ENCODE measurements around the gene TMPRSS5.

TMPRSS5 gene

DNA sequence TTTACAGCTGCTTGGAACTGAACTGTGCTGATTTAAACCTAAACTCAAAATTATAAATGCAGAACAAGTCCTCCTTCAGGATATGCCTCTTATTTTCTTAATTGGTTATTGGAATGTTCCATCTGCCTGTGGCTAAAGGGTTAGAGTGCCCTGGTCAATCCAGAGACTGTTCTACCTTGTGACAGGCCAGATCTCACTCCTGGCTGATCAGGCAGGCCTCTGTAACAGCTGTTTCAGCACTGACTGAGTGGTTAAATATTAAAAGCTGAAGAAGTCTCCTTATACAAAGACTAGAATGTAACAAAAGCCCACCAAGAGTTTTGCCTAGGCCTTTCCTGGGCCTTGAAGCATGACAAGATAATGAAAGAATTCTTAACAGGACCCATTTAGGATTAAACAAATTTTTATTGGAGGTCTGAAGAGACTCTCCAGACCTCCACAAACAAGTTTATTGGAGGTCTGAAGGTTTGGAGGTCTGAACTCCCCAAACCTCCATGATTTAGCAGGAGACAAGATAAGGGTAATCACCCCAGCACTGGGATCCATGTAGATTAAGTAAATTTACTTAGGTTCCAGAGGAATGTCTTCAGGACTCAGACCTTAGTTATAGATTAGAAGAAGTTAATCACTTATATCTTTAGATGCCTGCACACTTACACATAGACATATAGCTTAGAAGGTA, 35.8 kb downstream of the TMPRSS5 start:
- DNase-seq (ENCODE audit: low read depth in 1 of 2, low spot score in 1 of 2), result no peak

DNA sequence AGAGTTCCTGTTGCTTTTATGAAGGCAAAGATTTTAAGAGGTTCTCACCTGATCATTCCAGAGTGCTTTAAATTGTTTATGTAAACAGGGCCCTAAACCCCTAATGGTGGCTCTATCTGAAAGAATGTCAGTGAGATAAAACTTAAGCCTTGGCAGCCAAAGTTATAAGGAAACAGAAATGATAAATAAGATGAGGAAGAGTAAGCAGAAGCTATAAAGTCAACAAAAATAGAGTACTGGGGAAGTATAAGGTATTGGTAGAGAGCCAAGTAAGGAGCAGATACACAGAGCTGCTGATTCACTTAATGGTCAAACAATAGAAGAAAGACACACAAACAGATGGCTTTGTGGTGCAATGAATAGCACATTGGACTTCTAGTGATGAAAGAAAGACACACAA, 37.9 kb downstream of the TMPRSS5 start:
- no peak for DNase-seq (ENCODE audit: low read depth in 1 of 2, low spot score in 1 of 2)

DNA sequence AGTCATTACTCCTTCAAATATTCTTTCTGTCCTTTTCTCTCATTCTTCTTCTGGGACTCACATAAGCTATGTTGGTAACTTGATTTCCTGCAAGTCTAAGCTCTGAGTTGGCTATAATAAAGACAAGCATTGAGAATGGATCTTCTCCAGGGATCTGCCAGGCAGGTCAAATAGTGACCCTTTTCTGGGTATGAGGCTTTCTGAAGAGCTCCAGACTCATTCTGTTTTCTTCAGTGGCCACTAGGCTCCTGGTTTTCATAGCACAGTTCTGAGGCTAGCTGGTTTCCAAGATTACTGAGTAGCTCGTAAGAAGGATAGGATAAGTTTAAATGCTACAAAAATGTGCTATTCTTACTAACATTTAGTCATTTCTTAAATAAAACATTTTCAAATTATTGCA, 38.3 kb downstream of the TMPRSS5 start:
- no peak for DNase-seq (ENCODE audit: low read depth in 1 of 2, low spot score in 1 of 2)

DNA sequence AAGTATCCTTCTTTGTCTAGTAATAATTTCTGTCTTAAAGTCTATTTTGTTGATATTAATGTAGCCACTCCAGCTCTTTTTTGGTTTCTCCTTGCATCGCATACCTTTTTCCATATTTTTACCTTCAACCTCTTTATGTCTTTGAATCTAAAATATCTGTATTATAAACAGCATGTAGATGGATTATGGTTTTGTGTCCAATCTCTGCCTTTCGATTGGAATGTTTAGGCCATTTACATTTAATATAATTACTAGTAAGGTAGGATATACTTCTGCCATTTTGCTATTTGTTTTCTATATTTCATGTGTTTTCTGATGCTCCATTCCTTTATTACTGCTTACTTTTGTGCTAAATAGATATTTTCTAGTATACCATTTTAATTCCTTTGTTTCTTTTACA, 39.5 kb downstream of the TMPRSS5 start:
- DNase-seq (ENCODE audit: low read depth in 1 of 2, low spot score in 1 of 2), result no peak

DNA sequence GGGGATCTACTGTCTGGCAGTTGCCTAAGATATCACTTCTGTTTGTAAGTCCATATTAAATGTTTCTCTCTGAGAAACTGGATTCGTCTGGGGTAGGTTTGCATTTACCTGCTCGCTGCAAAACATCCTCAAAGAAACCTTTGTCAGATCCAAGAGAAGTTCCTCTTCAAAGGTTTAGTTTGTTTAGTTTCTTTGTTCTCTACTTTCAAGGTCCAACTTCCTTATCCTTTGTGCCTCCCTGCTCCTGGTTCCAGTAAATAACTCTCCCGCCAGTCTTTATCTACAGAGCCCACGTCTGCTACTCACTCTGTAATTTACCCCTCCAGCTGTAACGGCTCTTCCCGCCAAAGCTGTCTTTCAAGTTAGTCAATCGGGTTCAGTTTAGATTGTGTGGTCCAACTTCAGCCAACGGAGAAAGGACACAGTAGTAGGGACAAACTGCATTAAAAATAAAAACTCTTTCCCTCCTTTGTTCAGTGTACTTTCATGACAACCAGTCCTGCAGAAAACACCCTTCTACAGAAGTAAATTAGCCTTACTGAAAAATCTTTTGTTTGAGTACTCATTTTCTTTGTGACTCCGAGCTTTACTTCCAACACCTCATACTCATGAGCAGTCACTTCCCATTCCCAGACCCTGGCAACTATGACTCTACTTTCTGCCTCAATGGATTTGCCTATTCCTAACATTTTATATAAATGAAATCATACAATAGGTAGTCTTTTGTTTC, 41.0 kb downstream of the TMPRSS5 start:
- no peak for DNase-seq (ENCODE audit: low read depth in 1 of 2, low spot score in 1 of 2)

DNA sequence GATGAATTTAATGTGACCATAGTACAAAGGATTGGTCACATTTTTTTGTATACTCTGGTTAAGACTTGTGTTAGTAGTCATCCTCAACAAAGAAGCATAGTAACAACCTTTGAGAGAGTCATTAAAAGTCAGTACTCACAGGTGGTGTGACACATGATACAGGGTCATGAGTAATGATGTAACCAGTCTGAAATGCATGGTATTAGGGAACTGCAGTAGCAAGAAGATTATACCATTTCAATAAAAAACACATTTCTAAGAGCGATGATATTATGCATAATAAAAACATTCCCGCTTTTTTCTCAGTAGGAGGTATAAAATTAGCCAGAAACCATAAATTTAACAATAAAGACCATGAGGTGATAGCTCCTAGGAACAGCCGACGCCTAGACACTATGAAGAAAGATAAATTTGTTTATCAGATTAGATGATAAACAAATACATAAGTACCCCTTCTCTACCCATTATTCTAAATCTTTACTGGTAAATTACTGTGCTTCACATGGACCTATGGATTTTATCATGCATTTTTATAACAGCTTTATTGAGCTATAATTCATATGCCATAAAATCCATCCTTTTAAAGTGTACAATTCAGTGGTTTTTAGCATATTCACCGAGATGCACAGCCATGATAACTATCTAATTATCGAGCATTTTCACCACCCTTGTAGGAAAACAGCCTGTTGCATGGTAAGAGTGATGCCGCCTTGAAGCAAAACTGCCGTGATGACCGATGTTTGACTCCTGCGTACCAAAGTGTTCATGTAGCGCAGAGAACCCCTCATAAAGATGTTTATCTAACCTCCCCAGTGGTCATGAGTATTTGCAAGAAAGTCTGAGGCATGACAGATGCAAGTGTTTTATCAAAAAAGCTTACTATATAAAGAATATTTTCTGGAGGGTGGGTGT, 41.8 kb downstream of the TMPRSS5 start:
- DNase-seq (ENCODE audit: low read depth in 1 of 2, low spot score in 1 of 2), result no peak

DNA sequence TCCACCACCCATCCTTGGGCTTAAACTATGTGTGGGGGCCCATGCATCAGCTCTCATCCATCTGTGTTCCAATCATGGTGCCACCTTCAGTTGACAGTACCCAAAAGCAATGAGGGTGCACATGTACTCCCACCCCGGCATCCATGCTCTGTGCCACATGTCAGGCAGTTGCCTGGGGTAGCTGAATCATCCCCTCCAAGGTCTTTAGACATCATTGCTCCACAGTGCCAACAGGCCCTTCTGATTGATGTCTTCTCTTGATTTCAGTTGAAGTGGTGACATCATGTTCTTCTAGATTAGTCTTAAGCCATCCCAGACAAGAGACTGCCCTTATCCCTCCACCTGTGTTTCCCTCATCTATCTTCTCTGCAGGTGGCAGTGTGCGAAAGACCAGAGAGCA, 42.5 kb downstream of the TMPRSS5 start:
- DNase-seq (ENCODE audit: low read depth in 1 of 2, low spot score in 1 of 2), result no peak

DNA sequence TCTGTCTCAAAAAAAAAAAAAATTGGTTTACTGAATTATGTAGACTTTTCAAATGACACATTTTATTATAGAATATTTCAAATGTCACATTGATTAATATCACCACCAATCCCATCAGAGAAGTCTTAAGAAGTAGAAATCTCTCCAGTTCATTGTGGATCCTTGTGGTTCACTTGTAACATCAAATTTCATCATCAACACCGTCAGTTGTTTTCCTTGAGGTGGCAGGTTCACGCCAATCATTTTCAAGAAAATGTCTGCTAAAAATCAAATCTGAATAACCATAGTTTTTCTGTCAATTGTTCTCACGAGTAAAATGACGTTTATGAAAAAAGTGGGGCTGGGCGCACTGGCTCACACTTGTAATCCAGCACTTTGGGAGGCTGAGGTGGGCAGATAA, 50.3 kb downstream of the TMPRSS5 start:
- no peak for DNase-seq (ENCODE audit: low read depth in 1 of 2, low spot score in 1 of 2)

DNA sequence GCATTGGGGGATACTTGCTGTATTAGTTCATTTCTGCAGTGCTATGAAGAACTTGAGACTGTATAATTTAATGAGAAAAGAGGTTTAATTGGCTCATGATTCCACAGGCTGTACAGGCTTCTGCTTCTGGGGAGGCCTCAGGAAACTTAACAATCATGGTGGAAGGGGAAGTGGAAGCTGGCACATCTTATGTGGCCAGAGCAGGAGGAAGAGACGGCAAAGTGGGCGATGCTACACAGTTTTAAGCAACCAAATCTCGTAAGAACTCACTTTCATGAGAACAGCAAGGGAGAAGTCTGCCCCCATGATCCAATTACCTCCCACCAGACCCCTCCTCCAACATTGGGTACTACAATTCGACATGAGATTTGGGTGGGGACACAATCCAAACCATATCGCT, 55.1 kb downstream of the TMPRSS5 start:
- no peak for DNase-seq (ENCODE audit: low read depth in 1 of 2, low spot score in 1 of 2)

DNA sequence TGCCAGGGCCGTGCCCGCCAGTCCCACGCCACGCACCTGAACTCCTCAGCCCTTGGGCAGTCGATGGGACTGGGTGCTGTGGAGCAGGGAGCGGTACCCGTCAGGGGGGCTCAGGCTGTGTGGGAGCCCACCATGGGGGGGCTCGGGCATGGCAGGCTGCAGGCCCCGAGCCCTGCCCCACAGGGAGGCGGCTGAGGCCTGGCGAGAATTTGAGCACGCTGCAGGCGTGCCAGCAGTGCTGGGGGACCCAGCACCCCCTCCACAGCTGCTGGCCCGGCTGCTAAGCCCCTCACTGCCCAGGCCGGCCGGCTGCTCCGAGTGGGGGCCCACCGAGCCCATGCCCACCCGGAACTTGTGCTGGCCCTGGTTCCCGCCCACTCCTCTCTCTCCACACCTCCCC, 56.8 kb downstream of the TMPRSS5 start:
- DNase-seq (ENCODE audit: low read depth in 1 of 2, low spot score in 1 of 2), result no peak

DNA sequence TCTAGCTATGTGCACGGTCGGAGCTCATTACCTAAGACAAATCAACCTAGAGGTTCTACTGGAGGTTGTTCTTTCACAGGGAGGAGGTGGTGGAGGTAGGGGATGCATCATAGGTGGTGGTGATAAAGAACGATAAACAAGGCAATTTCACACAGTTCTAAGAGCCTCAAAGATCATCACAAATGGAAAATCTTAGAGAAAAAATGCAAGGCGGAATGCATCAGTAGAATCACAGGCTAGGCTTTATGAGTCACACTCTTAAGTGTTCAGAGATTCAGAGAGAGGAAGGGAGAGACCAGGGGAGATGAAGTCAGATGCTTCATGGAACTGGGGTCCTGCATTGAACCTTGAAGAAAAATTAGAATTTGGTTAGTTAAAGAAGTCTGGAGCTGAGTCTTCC, 58.3 kb downstream of the TMPRSS5 start:
- DNase-seq (ENCODE audit: low read depth in 1 of 2, low spot score in 1 of 2), result no peak

DNA sequence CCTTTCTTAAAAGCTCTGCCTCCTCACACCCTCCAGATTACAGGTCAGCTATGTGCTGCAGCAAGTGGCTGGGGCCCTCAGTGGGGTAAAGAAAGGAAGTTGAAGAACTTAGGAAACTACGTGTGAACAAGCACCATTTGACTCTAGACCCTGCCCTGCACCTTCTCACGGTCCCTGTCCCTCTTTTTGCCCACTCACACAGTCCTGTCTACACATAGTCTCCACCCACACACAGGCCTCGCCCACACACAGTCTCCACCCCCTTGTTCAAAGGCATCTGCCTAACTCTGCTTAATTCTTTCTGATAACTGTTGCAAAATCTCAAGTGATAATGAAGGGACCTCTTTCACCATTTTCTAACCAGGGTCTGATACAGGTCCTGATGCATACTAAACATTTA, 59.0 kb downstream of the TMPRSS5 start:
- no peak for DNase-seq (ENCODE audit: low read depth in 1 of 2, low spot score in 1 of 2)

DNA sequence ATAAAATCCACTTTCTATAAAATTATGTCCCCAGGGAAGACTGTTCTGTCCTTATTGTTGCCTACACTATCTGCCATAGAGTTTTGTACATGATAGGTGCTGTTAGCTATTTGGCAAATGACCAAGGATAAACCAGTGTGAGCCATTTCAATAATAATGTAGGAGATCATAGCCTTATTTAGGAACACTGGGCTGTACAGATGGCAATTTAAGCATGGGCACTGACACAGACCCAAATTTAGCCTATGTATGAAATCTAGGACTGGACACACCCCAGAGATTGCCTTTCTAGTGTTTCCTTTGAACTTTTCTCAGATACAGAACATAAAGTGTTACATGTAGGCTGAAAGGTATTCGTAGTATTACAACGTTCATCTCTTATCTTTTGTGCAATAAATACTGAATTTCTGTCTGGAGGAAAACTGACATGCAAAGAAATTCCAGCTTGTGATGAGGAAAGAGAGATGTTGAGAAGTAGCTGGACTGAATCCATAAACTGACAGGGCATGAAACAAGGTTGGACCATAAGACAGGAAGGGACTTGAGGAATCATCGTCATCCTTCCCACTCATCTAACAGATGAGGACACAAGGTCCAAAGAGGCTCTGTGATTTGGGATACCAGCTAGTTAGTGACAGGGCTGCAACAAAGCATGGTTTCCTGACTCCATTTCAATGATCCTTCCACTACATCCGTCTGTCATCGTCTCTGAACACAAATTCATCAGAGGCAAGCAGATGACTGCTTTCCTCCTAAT, 60.3 kb downstream of the TMPRSS5 start:
- DNase-seq (ENCODE audit: low read depth in 1 of 2, low spot score in 1 of 2), result no peak

DNA sequence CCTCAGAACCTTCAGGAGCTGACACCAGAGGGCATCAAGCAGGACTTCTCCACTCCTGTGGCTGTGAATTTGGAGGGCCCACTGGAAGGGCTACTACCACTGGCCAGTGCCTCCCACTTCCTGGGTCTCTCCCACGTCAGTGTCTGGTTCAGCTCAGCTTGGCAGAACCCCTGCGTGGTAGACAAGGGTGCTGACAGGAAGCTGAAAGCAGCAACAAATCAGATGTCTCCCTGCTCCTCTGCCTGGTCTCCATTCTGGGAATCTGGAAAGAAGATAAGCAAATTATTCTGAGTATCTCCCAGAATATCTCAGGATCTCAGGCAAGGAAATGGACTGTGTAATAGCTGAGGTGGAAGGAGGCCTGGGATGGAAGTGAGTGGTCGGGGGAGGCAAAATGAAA, 61.5 kb downstream of the TMPRSS5 start:
- no peak for DNase-seq (ENCODE audit: low read depth in 1 of 2, low spot score in 1 of 2)

DNA sequence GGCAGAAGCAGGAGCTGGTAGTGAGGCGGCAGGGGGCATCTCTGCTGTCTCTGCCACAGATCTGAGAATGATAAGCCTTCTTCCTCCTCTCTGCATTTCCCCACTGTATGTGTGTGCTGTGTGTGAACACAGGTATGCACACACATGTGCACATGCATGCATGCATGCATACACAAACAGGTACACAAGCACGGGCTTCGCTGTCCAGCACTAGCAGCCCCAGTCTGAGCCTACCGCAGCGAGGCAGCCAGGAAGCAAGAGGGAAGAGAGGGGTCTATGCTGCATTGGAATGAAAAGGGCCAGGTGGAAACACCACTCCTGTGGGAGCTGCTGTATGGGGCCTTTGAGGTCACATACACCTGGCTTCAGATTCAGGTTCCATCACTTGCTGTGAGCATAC, 62.4 kb downstream of the TMPRSS5 start:
- DNase-seq (ENCODE audit: low read depth in 1 of 2, low spot score in 1 of 2), result no peak

DNA sequence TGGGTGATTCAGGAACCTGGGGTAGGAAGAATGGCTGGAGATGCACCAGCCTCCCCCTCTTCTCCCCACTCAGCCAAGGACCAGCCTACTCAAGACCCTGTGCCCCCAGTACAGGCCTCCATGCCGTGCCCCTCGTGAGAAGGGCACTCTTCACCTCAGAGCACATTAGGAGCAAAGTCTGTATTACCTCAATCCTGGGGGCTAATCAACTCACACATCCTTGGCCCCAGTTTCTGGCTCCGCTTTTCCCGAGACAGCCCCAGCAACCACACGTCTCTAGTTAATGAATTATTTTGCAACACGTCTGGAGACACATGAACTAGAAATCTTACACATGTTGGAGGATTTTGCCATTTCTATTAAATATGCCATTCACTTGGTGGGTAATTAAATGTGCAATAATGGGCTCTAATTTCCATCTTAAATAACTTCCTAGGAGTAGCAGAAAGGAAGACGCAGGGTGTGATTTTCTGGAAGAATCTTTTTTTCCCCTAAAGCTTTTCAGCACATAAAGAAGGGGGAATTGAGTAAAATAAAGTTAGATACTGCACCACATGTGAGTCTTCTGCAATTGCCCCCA, 63.0 kb downstream of the TMPRSS5 start:
- no peak for DNase-seq (ENCODE audit: low read depth in 1 of 2, low spot score in 1 of 2)

DNA sequence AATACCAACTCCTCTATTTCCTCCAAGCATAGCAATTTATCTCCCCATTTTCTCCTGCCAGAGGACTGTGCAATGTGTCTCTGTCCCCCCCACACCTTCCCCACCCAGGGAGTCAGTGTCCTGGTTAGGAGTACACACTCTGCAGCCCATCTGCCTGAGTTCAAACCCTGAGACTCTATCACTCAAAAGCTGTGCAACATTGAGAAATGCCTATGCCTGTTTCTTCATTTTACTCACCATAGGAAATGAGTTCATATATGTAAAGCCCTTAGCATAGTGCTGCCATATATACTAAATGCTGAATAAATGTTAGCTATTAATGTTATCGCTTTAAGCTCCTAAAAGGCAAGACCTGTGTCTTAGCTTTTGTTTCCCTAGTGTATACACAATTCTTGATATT, 64.0 kb downstream of the TMPRSS5 start:
- DNase-seq (ENCODE audit: low read depth in 1 of 2, low spot score in 1 of 2), result no peak

DNA sequence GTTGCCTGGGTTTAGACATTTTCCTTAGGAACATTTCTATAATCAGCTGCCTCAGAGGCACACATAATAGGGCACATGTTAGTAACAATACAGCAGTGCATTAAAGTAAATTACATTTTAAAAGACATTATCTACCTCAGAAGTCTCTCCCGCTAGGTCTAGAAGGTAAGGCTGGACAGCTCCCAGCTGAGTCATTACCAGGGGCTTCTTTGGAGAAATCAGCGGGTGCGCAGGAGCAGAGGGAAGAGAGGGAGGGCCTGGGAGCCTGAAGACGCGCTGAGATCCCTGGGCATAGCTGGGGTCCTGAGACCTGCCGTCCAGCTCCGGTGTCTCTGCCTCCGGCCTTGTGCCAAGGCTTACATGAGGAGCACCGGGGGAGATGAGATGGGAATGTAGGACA, 67.7 kb downstream of the TMPRSS5 start:
- DNase-seq (ENCODE audit: low read depth in 1 of 2, low spot score in 1 of 2), result no peak

DNA sequence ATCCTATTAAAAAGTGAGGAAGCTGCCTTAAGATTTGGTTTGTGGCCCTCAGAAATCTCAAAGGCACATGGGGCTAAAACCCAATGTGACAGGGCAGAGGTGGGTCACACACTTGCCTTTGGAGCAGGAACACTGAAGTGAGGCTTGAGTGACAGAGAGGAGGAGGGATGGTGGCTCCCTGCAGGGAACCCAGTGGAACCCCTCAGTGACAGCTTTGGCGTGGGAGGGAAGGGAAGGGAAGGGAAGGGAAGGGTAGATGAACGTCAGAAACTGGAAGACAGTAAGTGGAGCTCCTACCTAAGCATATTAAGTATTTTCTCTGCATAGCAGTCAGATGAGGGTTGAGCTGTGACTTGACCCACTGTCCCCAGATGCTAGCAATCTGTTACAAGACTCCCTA, 68.5 kb downstream of the TMPRSS5 start:
- no peak for DNase-seq (ENCODE audit: low read depth in 1 of 2, low spot score in 1 of 2)
